Measurements from ENCODE around the gene ARNT2.

GRCh38 chr15:80465626-80466005, 61.4 kb downstream of the ARNT2 start:
- no peak for TF ChIP-seq POLR2A (IDR thresholded peaks at IDR 0.05)
- TF ChIP-seq CTCF (IDR thresholded peaks at IDR 0.05): no peak

Data from testis (tissue), 2 donors.